GM19372 (cell line): ENCODE measurements around the gene BBS12.
A peak's percentile ranks its signal among the peaks of the same experiment; 100 is the strongest.

Experiments used
- ATAC-seq: cut with Tn5 transposase; IDR thresholded peaks from one replicate; pipeline ENCODE4 v1.9.1; 2021; ENCODE audit warnings: mild to moderate bottlenecking, low read depth, moderate library complexity; ENCODE audit not compliant: unreplicated experiment

The BBS12 gene

DNA sequence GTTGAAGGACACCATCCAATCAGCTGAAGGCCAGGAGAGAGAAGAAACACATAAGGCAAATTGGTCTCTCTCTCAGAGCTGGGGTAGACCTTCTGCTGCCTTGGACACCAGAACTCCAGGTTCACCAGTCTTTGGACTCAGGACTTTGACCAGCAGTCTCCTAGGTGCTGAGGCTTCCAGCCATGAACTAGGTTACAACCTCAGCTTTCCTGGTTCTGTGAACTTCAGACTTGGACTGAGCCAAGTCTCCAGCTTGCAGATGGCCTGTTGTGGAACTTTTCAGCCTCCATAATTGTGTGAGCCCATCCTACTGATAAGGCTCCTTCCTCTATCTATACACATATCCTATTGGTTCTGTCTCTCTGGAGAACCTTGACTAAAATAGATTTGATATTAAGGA, 20.6 kb upstream of the BBS12 start:
- no peak for ATAC-seq

DNA sequence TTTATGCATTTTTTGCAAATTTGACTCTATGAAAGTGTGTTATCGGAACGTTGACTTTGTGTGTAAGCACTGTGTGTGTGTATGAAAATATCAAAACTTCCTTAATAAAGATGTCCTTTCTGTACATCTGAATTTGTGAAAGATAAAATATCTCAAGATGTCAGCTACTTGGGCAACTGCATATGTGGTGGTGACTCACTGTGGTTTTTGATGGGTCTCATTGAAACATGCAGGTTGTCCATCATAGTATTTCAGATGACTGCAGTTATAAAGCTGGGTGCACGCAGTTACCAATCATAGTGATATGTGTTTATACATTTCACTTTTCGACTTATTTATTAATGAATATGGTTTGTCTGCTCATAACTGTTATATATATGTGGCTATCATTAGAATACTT, 19.7 kb upstream of the BBS12 start:
- no peak for ATAC-seq

DNA sequence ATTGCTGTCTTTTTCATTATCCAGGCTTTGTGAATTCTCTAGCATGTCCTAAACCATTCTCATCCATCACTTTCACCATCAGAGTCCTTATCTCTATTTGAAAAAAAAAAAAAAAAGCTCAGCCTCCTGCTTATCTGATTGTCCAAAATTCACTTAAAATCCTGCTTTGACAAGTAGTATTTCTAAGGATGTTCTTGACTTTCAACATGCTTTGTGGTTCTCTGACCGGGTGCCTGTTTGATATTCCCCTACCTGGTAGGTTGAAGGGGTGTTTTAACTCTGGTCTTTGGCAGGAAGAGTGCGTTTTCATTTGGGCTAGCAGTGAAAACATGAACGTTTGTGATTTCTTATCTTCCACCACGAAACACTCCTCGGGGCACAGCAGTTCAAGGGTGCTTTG, 17.3 kb upstream of the BBS12 start:
- ATAC-seq, result no peak

DNA sequence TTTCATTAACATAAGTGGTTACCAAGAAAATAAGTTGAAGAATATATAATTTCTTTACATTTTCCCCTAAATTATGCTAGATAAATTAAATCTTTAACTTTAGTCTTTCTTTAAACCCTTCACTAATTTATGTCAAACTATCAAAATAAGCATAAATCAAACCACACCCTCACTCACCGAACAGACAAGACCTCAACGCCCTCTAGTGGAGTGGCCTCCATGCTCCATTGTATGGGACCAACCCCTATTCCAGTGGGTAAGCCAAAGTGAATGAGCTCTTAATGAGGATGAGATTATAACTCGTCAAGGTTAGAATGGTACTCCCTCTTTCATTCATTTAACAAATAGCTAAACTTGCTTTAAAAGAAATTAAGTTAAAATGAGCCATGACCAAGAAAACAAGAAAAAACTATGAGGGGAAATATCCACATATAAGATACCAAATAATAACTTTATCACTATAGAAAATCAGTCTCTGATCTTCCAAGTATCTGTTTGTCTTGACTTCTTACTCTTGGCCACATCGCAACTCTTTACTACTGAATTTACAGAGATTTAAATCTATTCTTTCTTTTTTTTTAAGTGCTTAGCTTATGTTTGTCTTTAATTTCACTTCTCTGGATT, 15.6 kb upstream of the BBS12 start:
- peak; percentile 84 for ATAC-seq

DNA sequence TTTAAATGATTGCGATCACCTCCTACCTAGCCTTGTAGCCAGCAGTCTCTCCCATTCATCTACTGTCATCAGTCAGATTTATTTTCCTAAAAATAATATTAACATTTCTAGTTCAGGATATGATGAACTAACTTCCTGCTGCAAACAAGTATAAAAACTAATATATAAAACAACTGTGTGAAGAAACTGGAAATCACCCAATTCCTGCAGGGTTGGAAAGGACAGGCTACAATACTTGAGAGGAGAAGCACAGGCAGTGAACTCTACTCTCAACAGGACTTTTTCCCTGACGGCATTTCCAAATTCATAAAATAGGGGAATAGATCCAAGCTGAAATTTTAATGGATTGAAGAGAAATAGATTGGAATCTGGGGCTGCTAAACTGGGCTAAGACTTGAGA, 14.2 kb upstream of the BBS12 start:
- ATAC-seq, result no peak

DNA sequence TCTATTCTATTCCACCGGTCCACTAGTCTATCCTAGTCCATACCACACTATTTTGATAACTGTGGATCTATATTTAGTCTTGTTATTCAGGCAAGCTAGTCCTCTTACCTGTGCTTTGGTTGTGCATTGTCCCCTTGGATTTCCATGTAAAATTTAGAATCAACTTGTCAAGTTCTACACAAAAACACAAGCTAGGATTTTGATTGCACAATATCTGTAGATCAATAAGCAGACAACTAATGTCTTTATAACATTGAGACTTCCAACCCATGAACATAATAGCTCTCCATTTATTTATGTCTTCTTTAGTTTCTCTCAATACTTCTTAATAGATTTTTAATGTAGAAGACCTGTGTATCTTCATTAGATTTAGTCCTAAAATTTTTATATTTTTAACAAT, 10.2 kb upstream of the BBS12 start:
- ATAC-seq, result no peak

DNA sequence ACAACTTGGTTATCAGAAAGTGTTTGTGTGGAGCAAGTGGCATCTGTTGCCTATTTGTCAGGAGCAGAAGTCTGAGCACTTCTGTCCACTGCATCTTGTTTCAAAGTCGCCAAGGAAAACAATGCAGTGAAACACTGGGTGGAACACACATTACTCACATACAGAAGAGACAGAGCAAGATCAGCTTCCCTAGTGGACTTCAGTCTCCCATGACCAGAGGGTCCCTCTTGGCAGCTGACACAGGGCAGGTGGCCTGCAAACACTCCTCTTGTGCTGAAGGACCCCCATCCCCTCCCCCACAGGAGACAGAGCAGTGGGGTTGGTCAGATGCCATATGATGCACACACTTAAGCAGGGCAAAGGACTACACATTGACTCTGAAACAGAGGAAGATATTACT, 3.6 kb upstream of the BBS12 start:
- ATAC-seq, result no peak

DNA sequence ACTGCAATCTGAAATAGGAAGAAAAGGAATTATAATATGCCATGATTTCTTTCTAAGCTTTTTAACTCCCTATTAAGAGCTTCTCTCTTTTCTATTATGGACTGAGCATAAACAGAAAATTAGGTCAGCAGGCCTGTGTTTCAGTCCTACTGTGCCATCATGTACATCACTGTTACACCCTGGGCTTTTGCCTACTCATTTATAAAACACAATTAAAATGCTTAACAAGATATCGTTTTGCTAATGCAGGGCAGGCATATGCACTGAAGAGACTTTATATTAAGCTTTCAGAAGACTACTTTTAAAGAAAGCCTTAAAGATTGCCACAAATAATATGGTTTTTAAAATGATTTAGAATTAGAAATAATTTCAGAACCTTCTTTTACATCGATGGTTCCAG, 828 bp upstream of the BBS12 start:
- ATAC-seq, result no peak

DNA sequence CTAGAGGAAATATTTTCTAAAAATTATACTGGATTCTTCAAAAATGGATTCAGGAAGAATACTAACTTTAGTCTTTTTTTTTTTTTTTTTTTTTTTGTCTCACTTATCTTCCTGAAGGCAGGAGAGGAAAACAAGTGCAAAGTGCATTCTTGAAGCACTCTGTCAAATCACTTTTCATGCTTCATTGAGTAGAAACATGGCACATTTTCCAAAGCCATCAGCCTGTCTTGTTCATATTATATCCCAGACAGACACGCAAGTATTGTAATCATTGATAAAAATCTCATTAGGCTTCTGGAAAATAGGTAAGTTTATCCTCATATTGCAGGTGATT, 1.2 kb downstream of the BBS12 start:
- no peak for ATAC-seq

DNA sequence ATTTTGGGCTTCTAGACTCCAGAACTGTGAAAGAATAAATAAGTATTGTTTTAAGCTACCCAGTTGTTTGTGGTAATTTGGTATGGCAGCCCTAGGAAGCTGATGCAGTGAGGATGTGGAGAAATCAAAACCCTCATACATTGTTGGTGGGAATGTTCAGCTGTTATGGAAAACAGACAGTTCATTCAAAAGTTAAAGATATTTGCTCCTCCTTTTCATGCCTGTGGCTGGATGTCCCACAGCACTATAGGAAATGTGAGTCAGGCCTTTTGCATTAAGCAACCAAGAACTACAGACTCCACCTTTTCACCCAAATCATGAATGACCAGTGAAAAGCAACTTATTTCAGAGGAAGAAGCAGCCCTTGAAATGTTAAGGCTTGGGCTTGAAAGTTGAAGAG, 6.7 kb downstream of the BBS12 start:
- no peak for ATAC-seq

DNA sequence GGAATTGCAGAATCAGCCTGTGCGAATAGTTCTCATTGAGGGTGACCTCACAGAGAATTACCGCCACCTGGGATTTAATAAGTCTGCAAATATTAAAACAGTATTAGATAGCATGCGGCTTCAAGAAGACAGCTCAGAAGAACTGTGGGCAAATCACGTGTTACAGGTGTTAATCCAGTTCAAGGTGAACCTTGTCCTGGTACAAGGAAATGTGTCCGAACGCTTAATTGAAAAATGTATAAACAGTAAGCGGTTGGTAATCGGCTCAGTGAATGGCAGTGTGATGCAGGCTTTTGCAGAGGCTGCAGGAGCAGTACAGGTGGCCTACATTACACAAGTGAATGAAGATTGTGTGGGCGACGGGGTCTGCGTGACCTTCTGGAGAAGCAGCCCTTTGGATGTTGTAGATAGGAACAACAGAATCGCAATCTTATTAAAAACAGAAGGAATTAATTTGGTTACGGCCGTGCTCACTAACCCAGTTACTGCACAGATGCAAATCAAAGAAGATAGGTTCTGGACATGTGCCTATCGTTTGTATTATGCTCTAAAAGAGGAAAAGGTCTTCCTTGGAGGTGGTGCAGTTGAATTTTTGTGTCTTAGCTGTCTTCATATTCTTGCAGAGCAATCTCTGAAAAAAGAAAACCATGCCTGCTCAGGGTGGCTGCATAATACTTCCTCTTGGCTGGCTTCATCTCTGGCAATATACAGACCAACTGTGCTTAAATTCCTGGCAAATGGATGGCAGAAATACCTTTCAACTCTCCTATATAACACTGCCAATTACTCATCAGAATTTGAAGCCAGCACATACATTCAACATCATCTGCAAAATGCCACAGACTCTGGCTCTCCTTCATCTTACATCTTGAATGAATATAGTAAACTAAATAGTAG, 10.7 kb downstream of the BBS12 start:
- no peak for ATAC-seq

DNA sequence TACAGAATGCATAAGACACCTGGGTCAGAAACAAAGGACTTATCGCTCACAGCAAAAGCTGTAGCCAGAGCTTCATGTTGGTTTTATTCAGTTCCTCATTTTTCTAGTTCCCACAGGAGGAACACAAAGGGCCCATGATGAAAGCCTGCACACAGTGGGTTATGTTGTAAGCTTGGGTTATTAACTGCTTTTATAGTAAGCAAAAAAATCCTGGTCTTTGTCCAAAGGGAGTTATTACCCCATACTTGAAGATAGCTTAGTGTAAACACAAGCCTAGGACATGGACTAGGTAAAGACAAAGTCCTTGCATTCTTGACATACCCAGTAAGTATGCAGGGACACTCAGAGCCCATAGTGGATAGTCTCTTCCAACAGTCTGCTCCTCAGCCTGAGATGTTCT, 11.7 kb downstream of the BBS12 start:
- ATAC-seq, result no peak

DNA sequence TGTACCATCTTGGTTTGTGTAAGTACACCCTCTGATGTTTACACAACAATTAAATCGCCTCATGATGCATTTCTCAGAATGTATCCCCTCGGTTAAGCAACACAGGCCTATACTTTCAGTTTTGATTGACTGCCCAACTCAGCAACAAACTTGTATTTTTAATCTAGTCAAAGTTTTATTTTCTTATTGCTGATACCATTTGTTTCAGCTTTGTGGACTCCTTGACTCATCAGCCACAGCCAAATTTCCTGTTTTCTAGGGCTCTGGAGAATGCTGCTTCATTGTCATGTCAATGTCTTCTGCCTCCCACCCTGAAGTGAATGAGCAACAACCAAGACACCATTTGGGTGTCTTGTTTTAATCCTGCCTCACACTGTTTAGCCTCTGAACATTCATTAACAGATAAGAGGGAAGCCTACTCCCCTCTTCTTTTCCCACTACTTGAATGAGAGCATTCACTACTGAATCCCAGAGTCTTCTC, 14.0 kb downstream of the BBS12 start:
- no peak for ATAC-seq

DNA sequence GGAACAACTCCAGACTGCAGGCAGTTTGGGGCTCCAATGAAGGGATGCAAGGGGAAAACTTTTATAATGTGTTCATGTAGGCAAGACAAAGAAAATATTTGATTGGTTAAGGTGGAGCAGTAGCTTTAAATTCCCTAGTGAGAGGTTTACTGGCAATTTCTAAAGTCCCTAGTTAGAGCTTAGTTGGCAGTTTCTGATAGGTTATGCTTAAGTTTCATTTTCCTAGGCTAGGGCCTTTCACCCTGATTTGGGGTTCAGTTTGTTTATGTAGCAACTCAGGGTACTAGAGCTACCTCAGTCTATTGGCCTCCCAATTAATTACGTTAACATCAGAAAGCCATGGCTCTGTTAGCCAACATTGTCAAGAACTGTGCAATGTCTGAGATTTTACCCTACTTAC, 14.6 kb downstream of the BBS12 start:
- no peak for ATAC-seq

DNA sequence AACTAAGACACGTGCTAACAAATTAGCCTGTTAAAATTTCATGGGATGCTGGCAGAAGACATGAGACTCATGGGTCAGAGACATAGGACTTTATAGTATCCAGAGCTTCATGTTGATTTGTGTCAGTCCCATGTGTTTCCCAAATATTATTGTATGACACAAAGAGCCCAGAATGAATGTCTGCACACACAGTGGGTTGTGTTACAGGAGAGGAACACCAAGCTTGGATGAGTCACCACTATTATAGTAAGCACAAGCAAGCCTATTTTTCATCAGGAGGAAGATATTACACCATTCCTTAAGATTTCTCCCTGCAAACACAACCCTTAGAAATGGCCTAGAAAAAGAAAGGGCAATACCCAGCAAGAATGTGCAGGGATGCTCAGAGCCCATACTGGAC, 15.4 kb downstream of the BBS12 start:
- no peak for ATAC-seq

DNA sequence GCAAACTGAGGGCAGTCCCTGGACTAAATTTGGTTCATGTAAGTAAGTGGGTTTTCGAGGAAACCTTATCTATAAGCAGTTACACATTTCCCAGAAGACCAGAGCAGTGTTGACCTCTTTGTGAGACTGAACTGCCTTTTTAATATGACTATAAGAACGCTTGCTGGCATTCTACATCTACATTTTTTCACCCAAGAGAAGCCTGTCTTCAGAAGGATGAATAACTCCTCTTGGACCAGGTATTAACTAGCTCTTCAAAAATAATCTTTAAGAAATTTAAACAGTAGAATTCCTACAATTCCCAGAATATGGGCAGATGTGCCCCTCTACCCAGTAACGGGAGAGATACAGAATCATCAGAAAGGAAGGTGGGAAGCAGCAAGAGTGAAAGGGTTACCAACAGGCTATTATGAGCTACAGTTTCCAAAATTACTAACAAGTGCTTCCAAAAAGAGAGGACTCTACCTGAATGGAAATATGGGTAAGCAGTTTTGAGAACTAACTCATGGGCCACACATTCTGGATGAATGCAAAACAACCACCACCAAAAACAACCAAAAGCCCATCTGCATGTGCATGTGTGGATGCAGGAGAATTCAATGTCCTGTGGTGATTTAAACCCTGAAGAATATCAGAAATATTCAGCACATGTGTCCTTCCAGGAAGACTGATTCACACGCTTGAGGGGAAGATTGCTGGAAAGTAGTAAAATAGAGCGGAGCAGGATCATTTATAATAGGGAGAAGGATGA, 17.4 kb downstream of the BBS12 start:
- ATAC-seq, result no peak

DNA sequence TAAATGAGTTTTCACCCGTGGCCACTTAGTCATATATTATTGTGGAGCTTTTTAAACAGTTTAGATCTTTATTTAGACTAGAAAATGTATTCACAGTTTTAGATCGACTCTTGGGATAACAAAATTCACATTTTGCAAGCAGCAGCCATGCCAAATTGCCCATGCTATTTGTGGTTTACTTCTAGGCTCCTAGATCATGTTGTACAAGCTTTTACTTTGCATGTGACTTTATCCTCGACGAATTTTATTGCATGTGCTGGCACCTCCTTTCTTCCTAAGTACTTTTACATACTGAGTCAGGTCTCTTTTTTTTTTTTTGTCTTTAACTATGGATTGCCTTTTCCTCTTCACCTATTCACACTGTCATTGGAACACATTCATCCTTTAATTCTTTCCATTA, 23.2 kb downstream of the BBS12 start:
- no peak for ATAC-seq

DNA sequence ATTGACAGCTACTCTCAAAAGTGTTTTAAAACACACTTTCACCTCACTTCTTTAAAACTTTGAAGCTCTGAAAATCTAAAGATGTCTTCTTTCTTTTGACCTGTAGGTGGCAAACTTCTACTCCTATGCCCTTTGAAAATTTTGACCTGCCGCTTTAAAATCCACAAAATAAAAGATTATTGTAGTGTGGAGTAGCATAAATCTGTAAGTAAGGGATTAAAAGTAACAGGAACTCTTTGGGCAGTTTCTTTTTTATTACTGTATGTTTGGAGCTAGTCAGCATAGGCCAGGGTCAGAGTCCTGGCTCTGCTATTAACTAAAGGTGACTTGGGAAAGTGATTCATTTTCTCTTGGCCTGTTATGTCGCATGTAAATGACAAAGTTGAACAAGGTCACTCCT, 25.5 kb downstream of the BBS12 start:
- no peak for ATAC-seq

DNA sequence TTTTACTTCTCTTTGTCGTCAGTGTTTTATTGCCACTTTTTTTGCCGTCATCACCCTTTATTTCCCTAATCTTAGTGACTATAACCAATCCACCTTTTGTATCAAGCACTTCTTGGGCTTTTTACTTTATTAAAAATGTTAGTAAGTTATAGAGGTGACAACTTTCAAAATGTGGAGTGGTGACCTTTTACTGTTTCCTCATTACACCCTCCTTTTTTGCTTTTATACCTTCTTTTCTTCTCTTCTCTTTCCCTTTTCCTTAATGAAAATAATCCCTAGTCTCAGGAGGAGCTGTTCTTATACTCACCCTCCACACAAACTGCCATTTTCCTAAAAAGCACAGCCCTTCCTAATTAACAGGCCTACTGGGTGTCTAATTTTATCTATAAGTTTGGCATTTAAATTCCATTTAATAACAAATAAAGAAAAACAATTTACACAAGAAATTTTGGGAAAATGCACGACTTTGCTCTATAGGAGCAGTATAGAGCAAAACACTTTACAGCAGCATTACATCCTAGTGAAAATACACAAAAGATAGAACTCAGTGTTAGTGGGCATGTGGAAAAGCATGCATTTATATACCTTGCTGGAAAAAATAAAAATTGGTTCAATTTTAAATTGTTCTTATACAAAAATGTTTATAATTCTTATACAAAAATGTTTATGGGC, 27.3 kb downstream of the BBS12 start:
- ATAC-seq, result no peak

DNA sequence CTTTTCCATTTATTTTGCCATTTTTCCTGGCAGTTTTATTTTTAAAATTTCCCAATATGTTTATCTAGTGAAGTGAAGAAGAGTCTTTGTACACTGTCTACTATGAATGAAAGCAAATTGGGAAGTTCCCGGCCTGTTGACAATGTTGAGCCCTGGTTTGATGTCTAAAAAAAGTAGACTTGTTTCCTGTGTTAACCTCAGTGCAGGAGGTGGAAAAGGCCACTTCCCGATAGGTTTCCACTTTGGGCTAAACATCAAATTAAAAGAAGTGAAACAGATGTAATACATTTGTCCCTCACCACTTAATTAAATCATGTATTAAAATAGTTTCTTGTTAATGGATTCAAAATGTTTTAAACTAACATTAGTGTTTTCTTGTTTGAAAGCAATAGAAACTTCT, 30.0 kb downstream of the BBS12 start:
- ATAC-seq, result no peak
